NCI-H82 treated with DMSO at 0.1 percent for 48 hours (cell line): ENCODE results near the gene SRA1.
"Not testable (repeated sequence)": the region's sequence is repeated elsewhere in the genome, so short reads cannot be mapped to it uniquely, and the experiment has no call there.

ENCODE experiments used
- DNase-seq: peaks from one replicate; lab custom pipeline; 2025; ENCODE audit not compliant: unreplicated experiment; lab: John Stamatoyannopoulos, UW

SRA1 gene

GRCh38 chr5:140557136-140557805 is at the start of gene SRA1:
Gene SRA1, minus strand, starts transcription at chr5:140557473. Its CDS starts 21 bp downstream, at chr5:140557452.
- peak; percentile 52 for DNase-seq

DNA sequence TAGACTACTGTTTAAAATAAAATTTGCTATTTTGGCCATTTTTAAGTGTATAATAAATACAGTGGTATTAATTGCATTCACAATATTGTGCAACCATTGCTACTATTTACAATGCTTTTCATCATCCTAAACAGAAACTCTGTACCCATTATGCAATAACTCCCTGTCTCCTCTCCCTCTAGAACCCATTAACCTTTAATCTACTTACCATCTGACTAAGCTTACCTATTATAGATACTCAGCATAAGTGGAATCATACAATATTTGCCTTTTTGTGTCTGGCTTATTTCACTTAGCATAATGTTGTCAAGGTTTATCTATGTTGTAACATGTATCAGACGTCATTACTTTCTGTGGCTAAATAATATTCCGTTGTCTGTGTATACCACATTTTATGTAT is 49.8 kb upstream of the SRA1 start:
- no peak for DNase-seq

DNA sequence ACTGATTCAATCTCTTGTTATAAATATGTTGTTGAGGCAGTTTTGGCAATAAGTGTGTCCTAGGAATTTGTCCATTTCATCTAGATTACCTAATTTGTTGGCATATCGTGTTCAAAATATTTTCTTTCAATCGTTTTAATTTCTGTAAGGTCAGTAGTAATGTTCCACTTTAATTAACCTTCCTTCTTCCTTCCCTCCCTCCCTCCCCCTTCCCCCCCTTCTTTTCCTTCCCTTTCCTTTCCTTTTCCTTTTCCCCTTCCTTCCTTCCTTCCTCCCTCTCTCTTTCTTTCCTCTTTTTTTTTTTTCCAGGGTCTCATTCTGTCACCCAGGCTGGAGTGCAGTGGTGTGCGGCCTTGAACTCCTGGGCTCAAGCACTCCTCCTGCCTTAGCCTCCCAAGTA is 48.6 kb upstream of the SRA1 start:
- no peak for DNase-seq

DNA sequence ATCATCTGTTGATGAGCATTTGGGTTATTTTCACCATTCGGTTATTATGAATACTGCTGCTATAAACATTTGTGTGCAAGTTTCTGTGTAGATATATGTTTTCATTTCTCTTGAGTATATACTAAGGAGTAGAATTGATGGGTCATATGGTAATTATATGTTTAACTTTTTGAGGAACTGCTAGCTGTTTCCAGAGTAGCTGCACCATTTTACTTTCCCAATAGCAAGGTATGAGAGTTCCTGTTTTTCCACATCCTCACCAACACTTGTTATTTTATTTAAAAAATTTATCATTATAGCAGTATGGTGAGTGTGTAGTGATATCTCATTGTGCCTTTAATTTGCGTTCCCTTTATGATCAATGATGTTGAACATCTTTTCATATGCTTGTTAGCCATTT is 46.5 kb upstream of the SRA1 start:
- DNase-seq = no peak

DNA sequence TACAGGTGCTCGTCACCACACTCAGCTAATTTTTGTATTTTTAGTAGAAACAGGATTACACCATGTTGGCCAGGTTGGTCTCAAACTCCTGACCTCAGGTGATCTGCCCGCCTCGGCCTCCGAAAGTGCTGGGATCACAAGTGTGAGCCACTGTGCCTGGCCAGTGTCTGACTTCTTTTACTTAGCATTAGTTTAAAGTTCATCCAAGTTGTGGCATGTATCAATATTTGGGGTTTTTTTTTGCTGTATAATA is 46.1 kb upstream of the SRA1 start:
- not testable (repeated sequence) for DNase-seq

DNA sequence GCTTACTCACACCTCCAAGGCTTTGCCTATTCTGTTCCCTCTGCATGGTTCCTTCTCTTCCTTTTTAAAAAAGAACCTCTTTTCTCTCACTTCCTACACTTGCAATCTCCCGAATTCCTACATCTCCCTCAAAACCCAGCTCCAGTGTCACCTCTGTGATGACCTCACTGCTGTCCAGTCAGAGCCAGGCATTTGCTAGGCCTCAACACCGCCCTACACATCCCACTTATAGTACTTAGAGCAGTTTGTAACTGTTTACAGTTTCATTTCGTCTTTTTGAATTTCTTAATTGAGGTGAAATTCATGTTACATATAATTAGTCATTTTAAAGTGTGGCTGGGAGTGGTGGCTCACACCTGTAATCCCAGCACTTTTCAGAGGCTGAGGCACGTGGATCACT is 44.9 kb upstream of the SRA1 start:
- DNase-seq = no peak

GRCh38 chr5:140600096-140600495 is 42.8 kb upstream of the SRA1 start:
- no peak for DNase-seq

GRCh38 chr5:140598836-140599235 is 41.6 kb upstream of the SRA1 start:
- DNase-seq = no peak

GRCh38 chr5:140596321-140596741 is 39.1 kb upstream of the SRA1 start:
- DNase-seq = no peak

GRCh38 chr5:140595538-140596300 is 38.4 kb upstream of the SRA1 start:
- DNase-seq = no peak

DNA sequence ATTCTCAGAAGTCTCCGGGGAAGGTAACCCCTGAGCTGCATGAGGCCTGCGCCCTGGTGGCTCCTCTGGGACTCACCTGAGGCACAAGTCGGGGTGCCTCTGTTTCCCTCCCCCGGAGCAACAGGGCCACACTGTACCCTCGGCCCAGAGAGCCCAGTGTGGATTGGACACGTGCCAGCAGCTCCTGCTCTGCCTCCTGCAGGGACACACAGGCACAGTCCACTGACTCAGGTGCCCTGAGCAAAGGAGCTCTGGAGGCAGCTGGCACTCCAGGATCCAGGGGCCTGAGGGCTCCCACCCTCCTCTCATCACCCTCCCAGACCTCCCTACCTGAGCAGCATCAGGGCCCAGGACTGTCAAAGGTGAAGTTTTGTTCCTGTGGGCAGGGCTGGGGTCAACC is 36.9 kb upstream of the SRA1 start:
- no peak for DNase-seq

GRCh38 chr5:140593070-140593469 is 35.8 kb upstream of the SRA1 start:
- not testable (repeated sequence) for DNase-seq

DNA sequence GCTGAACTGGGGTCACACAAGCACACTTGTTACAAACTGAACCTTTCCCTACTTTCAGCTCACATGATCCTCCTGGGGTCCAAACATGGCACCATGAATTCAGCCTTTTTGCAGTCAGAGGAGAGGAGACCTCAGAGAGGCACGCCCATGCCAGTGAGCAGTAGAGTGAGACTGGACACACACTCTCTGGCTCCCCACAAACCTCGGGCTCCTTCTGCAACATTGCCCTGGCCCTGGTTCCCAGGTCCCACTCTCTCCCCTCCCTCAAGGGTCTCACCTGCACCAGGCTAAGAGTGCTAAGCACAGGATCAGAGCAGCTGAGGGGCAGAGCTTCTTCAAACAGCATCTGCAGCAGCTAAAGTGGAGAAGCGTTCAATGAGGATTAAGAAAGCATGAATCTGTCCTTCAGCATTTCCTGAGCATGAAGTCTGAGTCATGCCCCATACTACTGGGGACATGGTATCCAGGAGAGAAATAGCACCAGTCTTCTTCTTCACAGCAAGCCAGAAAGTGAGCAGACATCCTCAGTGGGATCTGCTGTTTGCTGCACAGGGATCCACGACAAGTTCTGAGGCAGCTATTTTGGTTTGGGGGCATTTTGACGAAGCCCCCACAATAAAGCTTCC is 34.6 kb upstream of the SRA1 start:
- no peak for DNase-seq

DNA sequence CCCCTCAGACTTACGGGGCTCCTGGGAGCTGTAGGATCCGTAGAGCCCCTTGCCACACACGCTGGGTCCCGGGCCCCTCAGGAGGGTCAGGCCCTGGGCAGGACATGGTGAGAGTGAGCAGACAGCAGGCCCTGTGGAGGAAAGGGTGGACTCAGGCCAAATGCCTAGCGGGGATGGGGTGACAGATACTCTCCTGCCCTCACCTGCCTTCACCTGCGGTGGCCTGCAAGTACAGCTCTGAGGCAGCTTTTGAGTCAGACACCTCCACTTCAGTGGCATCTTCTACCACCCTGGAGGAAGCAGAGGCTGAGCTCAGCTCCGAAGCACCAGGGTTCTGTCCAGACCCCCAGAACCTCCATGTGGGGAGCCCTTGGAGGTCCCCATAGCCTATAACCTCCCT is 33.6 kb upstream of the SRA1 start:
- no peak for DNase-seq

DNA sequence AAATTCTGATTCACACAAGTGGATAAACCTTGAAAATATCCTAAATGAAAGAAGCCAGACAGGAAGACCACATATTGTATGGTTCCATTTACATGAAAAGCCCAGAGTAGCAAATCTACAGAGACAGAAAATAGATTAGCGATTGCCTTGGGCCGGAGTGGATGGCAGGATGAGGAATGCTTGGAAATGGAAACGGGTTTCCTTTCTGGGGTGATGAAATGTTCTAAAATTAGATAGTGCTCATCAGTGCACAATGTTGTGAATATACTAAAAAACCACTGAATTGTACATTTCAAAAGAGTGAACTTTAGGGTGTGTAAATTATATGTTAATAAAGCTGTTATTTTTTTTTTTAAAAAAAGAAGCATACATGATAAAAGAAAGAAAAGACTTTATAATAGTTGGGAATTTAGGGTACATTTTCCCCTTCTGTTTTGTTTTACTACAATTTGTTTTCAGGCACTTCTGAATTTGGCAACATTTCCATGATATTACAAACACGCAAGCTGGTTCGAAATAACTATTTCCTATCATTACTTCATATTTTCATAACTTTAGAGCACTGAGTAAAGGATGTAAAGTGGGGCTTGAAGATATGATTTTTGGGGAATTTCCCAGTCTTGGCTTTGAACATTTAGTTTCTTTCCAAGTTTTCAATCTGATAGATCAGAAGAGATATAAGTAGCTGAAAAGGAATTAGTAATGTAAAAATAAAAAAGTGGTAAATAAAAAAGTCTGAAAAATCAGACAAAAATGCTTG is 31.2 kb upstream of the SRA1 start:
- DNase-seq = no peak

DNA sequence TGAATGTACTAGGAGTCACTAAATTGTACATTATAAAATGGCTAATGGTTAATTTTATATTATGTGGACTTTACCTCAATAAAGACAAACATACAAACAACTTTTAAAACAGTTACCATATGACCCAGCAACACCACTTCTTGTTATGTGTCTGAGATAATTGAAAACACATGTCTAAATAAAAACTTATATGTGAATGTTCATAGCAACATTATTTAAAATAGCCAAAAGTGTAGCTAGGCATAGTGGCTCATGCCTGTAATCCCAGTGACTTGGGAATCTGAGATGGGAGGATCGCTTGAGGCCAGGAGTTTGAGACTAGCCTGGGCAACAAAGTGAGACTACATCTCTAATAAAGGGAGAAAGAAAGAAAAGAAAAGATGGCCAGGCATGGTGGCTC is 30.2 kb upstream of the SRA1 start:
- DNase-seq = no peak

DNA sequence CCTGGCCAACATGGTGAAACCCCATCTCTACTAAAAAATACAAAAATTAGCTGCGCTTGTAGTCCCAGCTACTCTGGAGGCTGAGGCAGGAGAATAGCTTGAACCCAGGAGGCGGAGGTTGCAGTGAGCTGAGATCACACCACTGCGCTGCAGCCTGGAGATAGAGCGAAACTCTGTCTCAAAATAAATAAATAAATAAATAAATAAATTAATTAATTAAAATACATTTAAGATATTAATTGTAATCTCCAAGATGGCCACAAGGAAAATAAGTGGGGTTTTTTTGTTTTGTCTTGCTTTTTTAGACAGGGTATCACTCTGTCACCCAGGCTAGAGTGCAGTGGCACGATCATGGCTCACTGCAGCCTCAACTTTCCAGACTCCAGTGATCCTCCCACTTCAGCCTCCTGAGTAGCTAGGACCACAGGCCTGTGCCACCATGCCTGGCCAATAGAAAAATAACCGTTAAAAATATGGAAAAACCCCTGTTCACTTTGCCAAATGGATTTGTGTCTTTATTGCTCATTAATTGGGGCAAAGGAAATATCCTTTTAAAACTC is 22.0 kb upstream of the SRA1 start:
- DNase-seq = not testable (repeated sequence)

DNA sequence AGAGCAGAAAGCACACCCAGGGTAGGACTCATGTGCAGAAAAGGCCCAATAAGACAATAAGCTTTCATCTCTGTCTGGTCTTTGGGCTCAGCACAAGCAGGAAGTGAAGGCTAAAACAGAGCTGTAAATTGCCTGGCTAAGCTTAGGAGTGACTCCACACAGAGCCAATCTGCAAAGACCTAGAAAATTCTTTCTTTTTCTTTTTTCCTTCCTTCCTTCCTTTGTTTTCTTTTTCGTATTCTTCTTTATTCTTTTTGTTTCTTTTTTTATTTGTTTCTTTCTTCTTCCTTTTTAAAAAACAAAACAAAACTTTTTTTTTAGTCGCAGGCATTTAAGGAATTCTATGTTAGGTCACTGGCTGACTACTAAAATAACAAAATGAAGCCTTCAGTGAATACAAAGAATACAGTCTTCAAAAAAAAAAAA is 19.5 kb upstream of the SRA1 start:
- DNase-seq = no peak

- DNase-seq = no peak
Observed at GRCh38 chr5:140575309-140575708, 18.0 kb upstream of the SRA1 start.

- DNase-seq = no peak
Observed at GRCh38 chr5:140574165-140574564, 16.9 kb upstream of the SRA1 start.

DNA sequence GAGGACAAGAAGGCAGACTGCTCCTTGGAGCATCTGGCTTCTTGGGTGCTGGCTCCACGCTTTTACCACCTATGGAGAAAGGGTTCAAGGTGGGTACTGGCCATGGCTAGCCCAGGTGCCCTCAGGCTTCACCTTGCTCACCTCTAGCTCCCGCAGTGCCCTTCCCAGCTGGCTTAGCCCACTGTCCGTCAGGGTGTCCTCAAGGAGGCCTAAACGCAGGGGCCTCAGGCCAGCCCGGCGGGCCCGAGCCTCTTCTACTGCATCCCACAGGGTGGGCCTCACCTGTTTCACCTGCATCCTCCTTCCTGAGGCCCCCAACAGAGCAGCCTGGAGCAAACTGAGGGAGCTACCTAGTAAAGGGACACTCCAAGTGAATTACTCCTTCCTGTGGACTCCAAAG is 16.4 kb upstream of the SRA1 start:
- DNase-seq = no peak
